CD4-positive, alpha-beta T cell treated with Interleukin-15 for 1 hour (primary cell): Measurements from ENCODE around the gene PPP1R1A.
A peak's percentile ranks its signal among the peaks of the same experiment; 100 is the strongest.

Experiments
- DNase-seq: peaks from one replicate; pipeline ENCODE4 v3.0.0-alpha.2; 2020

PPP1R1A gene

GRCh38 chr12:54603173-54603814, 14.8 kb upstream of the PPP1R1A start:
- peak; percentile 65 for DNase-seq

DNA sequence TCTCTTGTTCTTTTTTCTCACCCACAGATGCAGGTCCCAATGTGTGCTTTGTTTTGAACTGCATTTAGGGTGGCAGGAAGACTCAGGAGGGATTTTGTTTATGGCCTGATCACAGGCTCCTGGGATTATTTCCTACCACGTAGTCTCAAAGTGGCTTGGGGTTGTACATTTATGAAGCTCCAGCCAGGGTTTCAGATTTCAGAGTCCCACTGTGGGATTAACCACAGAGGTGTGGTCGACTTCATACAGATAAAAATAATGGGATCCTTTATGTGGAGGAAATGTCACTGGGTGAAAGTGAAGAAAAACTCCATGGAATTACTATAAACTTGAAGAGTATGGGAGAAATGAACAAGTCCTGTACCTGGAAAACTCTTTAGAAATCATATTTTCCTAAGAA, 14.2 kb upstream of the PPP1R1A start:
- DNase-seq, result no peak

- DNase-seq, result no peak
Measured at GRCh38 chr12:54601841-54602240, 13.4 kb upstream of the PPP1R1A start.

DNA sequence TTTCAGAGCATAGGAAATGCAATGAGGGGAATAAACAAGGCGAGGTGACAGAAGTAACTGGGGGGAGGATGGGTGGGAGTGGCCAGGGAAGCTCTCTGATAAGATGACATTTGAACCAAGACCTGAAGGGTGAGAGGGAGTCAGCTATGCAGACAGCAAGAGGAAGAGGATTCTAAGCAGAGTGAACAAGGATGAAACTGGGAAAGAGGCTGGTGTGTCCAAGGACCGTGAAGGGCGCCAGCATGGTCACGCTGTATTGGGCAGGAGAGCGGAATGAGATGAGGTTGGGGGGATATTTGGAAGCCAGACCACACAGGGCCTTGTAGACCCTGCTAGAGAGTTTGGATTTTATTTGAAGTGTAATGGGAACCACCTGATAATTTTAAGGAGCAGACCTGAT, 10.5 kb upstream of the PPP1R1A start:
- DNase-seq, result no peak

GRCh38 chr12:54596526-54596946, 8.1 kb upstream of the PPP1R1A start:
- DNase-seq, result peak; percentile 22

- no peak for DNase-seq
Measured at GRCh38 chr12:54595471-54595870, 7.0 kb upstream of the PPP1R1A start.

DNA sequence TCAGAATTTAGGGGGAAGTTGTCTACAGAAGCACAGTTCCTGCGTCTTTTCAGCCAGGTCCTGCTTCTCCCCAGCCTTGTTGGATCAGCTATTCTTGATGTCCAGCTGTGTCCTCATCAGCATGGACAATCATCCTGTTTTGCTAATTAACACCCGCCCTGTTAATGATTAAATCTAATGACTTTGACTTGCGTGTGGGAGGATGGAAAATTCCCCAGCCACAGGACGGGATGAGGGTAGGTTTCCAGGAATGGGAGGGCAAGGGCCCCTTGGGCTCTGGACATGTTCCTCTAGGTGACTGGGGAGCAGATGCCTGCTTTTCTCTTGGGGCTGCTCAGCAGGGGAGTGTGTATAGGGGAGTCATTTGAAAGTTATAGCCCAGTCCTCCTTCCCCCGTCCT, 5.3 kb upstream of the PPP1R1A start:
- no peak for DNase-seq

DNA sequence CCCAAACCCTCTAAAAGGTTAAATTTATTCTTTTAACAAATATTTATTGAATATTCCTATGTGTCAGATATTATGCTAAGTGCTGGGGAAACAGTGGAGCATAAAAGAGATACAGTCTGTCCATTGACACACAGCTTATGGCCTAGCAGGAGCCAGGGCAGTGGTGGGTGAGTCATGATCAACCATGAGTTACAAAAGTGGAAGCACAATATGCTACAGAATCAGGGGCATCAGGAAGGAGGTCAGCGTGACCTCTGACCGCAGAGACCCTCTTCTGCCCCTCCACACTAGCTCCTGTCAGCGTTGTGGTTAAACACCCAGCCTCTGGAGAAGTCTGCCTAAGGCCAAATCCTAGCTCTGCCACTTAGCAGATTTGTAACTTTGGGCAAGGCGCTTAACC, 4.7 kb upstream of the PPP1R1A start:
- DNase-seq, result no peak

GRCh38 chr12:54592316-54592715, 3.9 kb upstream of the PPP1R1A start:
- DNase-seq, result no peak

DNA sequence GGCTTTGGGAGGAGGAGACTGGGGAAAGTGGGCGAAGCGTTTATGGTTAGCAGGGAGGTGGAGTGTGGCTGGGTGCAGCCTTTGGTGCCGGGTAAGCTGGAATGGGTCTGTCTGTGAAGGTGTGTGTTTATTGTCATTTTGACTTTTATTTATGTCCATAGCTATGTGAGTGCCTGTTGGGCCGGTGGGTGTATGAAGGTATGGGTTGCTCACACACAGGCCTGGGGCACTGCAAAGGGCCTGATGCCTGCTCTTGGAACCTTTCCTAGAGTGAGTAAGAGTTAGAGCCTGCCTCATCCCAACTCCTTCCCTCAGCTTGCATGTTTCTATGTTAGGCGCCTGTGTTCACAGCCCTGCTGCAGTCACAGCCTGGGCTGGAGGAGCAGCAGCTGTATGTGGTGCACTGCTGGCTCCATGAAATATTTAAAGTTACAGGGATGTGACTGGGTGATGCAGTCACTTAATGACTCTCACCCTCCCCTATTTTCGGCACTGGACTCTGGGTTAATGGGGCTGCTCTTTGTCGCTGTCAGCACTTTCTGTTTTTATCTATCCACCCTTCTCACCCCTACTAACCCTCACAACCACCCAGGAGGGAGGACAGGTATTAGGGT, 2.6 kb upstream of the PPP1R1A start:
- DNase-seq, result no peak

DNA sequence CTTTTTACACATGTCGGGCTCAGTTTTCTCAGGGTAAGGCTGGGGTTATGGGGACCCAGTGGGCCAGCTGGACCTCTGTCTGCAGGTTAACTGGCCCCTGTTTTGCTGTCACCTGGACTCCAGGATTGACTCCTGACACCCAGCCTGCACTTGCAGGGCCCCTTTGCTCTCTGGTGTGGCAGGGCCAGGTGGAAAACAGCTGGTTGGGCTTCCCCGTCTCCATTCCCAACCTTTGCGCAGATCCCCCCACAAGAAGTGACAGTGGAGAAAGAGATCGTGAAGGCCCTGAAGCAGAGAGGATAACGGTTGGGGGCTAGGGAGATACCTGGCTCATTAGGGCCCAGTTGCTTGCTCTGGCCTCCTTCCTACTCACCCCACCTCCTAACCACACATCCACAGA, 1.5 kb upstream of the PPP1R1A start:
- no peak for DNase-seq

DNA sequence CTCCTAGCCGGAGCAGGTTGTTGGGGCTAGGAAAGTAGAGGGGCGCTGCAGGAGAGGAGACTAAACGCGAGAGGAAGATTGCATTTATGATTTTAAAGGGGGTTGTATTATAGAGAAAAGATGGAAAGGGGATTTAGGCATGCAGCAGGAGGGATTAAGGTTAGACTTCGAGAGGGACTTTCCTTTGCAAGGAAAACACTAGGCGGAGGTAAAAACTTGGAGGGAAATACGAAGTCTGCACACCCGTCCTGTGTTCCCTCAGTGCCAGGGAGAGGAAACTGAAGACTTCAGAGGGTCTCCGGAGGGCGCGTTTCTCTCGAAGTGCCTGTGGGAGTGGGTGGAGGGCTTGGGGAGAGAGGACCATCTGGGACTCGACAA, 420 bp upstream of the PPP1R1A start:
- DNase-seq, result no peak

DNA sequence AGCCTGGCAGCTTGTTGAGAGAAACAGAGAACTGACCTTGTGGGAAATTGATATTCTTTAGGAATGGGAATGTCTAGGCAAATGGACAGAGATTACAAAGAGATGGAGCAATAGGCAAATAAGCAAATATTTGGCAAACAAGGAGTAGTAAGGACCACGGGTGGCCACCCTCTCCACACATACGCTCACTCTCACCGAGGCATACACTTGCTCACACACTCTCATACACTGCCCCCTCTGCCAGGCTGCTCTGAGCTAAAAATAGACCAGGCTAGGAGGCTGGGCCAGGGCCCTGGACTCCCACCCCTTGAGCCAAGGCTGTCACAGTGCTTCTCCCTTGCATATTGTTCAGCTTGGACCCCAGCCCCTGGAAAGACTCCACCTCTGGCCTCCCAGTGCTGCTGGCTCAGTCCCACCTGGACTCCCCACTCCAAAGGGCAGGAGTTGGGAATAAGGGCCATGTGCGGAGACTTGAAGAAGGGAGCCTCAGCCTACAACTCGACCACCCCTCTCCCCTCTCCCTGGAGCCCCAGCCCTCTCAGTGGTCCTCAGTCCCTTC, 1.1 kb downstream of the PPP1R1A start:
- DNase-seq, result no peak

DNA sequence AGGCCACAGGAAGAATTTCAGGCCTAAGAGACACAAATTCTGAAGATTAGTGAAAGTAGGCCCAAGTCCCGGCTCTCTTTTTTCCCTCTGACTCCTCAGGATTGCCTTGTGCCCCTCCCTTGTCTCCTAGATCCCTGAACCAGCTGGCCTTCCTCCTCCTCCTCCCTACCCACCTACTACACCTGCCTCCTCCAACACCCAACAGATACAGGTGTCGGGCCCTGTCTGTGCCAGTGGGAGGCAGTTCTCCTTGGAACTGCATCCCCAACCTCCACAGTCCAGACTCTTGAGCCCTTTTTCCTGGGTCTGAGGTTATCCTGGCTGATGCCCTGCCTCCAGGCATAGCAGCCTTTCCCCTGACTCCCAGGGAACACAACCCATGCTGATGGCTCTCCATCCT, 1.8 kb downstream of the PPP1R1A start:
- no peak for DNase-seq

- no peak for DNase-seq
Measured at GRCh38 chr12:54585243-54585642, 3.2 kb downstream of the PPP1R1A start.

DNA sequence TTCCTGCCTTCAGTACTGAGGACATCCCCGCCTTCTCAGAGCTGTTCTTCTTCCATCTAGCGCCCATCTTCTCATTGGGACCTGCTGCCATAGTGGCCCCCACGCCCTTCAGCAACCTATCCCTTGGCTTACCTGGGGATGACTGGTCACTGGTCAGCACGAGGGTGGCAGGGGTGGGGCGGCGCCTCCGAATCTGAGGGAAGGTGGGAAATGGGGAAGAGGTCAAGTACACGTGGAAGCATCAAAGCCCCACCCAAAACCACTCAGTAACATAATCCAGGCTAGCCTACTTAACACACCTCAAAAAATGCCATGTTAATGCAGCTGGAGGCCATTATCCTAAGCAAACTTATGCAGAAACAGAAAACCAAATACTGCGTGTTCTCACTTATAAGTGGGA, 4.3 kb downstream of the PPP1R1A start:
- no peak for DNase-seq

- no peak for DNase-seq
Measured at GRCh38 chr12:54583726-54584125, 4.7 kb downstream of the PPP1R1A start.

- no peak for DNase-seq
Measured at GRCh38 chr12:54581412-54581811, 7.0 kb downstream of the PPP1R1A start.

DNA sequence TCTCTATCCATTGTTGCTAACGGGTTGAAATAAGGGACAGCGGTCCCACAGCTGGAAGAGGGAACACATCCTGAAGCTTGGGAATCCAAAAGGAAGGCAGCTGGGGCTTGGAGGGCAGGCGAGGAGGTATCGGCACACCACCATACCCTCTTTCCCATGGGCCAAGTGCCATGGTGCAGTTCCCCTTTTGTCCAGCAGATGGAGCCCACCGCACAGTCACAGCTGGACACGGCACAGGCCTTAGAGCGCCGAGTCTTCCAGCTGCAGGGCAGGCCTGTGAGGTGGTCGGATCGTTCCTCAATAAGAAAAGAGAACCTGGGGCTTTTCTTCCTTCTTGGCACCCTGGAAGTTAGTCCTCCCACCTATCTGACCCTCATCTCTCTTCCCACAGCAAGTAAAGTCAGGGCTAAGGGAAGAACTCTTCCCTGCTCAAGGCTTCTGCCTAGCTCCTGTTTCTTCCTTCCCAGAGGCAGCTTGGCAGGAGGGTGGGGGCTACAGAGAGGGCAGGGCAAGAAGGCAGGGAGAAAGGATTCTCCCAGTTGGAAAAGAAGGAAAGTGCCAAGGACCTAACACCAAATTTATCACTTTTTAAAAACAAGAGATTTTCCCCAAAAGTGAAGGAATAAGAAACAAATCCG, 8.6 kb downstream of the PPP1R1A start:
- peak; percentile 68 for DNase-seq

DNA sequence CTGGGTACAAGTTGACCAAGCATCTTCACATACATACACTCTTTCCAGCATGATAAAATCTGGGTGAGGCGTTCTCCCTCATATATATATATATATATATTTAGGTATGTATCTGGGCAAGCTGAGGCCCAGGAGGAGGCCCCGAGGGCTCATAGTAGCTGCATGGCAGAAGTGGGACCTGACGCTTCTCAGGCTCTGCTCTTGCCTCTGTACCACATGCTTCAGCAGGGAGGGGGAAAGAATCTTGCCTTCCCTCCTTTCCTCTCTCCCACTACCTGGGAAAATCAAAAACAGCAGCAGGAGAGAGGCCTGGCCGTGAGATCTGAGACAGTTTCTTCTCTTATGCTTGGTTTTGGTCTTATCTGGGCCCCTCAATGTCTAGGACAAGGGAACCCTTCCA, 9.2 kb downstream of the PPP1R1A start:
- no peak for DNase-seq

DNA sequence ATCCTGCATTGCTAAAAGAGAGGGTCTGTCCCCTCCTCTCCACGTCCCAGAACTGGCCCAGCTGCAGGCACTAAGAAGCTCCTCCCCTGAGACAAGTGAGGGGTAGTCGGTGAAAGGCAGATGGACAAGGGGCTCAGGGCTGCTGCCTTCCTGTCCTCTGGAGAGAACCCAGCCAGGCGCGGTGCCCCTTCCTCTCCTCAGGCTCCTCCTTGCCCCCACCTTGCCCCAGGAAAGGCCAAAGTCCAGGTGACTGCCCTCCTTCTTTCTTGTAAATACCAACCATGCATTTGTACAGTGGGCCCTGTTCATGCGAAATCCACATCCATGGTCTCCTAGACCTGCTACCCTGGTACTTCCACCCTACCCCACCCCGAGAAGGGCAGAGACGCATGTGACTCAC, 9.7 kb downstream of the PPP1R1A start:
- DNase-seq, result no peak

GRCh38 chr12:54572881-54573280, 15.6 kb downstream of the PPP1R1A start:
- no peak for DNase-seq

- DNase-seq, result no peak
Measured at GRCh38 chr12:54571193-54572188, 17.0 kb downstream of the PPP1R1A start.
